ENCODE data around the gene SNRPF. TPM values are rescaled to one million over a fixed set of nuclear protein-coding genes. Genes with fewer than 3 reads are reported as not detected.
"Not testable (repeated sequence)": the region's sequence is repeated elsewhere in the genome, so short reads cannot be mapped to it uniquely, and the experiment has no call there.

The SNRPF gene
- polyA plus RNA-seq, 3 donors: 79.8 to 116 (median 106) TPM

- DNase-seq (ENCODE audit: extremely low read depth in 1 of 11, low read depth in 9 of 11, low spot score in 4 of 11): not testable (repeated sequence)
These were observed 16.3 kb upstream of the SNRPF start for GRCh38 chr12:95842426-95842825.

DNA sequence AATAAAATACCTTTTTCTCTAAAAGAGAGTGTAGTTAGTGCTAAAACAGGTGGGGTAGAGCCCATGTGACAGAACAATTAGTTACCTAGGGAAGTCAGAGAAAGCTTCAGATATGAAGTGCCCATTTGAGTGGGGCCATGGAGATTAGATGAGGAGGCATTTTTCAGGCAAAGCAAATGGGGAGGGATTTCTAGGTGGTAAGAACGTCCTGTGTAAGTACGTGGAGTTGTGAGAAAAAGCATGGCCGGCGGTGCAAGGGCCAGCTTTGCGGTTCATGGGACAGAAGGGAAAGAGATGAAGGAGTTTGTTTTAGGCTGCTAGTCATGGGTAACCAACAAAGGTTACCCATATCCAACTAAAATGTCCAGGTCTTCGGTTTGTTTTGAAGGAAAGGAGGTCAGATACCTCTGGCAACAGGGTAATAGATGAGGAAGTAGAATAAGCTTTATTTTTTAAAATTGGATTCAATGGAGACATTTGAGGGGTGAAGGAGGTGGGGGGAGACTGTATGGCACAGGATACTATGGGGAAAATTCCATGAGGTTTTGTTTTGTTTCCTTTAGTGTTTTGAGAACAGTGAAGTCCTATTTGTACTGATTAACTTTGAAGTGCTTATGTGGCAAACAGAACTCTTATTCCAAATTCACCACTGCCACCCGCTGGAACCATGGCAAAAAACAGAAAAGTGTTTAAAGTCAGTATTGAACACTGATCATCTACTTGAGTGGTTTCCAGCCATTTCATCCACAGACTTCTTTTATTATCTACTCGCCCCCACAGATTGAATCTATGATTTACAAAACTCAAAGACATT lies 10.0 kb upstream of the SNRPF start:
- peak in 4 of 11 donors; percentile 12 to 55 (median 24) for DNase-seq (ENCODE audit: extremely low read depth in 1 of 11, low read depth in 9 of 11, low spot score in 4 of 11)

GRCh38 chr12:95851606-95852005 lies 7.1 kb upstream of the SNRPF start:
- no peak for DNase-seq (ENCODE audit: extremely low read depth in 1 of 11, low read depth in 9 of 11, low spot score in 4 of 11)

DNA sequence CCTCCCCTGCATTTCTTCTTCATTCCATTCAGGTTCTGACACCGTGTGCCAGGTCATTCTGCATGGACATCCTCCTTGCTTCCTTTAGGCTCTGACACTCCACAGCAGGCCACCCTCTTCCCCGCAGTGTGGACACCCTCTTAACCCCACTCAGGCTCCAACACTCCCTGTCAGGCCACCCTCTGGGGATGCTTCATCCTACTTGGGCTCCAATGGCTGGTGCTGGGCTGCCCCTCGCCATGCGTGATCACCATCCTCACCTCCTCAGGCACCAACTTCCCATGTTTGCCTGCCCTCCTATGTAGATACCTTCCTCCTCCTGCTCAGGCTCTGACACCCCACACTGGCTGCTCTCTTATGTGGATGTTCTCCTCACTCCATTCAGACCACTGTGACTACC lies 6.6 kb upstream of the SNRPF start:
- DNase-seq (ENCODE audit: extremely low read depth in 1 of 11, low read depth in 9 of 11, low spot score in 4 of 11): no peak

GRCh38 chr12:95857156-95857555 lies 1.6 kb upstream of the SNRPF start:
- DNase-seq (ENCODE audit: extremely low read depth in 1 of 11, low read depth in 9 of 11, low spot score in 4 of 11): no peak

- no peak for DNase-seq (ENCODE audit: extremely low read depth in 1 of 11, low read depth in 9 of 11, low spot score in 4 of 11)
These were observed 953 bp upstream of the SNRPF start for GRCh38 chr12:95857799-95858198.

DNA sequence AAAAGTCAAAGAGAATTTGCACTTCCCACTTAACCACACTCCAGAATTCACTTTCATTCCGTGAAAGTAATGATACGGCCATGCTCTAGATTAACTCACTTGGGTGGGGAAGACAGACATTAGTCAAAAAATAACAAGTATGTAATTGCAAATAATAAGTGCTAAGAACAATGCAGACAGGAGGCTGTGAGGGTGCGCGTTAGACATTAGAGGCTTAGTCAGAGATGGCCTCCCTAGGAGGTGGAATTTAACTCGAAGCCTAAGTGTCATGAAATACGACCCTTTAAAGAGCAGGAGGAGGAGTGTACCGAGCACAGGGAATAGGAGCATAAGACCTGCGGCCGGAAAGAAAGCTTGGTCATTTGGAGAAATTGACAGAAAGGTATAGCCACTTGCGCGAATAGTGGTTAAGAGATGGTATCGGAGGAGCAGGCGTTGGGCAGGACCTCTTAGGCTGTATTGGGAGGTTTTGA lies 628 bp downstream of the SNRPF start:
- DNase-seq (ENCODE audit: extremely low read depth in 1 of 11, low read depth in 9 of 11, low spot score in 4 of 11): peak in 3 of 11 donors; percentile 24 to 39 (median 35)

DNA sequence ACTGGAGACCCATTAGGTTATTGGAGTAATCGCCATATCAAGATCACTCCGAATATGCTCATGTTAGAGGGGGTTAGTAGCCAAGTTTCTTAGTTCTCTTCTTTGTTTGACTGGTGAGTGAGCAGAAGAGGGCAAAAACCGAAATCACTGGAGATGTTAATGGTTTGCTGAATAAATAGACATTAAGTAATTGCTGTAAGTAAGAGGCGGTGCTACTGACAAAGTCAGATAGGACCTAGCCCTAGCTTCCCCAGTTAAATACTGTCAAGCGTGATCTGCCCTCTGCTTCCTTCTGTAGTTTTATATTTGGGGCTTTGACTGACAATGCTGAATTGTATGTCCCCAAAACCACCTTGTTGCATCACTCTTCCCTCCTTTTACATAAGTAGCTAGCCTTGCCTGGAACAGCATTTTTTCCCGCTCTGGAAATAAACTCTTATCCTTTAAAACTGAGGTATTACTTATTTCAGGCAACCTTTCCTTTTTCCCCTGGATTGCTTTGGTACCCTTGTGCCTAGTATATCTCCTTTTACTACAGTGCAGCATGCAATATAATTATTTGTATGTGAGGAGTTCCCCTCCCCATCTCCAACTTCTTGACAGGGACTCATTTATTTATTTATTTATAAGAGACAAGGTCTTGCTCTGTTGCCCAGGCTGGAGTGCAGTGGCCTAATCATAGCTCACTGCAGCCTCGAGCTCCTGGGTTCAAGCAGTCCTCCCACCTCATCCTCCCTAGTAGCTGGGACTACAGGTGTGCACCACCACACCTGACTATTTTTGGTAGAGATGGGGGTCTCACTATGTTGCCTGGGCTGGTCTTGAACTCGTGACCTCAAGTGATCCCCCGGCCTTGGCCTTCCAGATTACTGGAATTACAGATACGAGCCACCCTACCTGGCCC lies 1.4 kb downstream of the SNRPF start:
- no peak for DNase-seq (ENCODE audit: extremely low read depth in 1 of 11, low read depth in 9 of 11, low spot score in 4 of 11)

- no peak for DNase-seq (ENCODE audit: extremely low read depth in 1 of 11, low read depth in 9 of 11, low spot score in 4 of 11)
These were observed 3.3 kb downstream of the SNRPF start for GRCh38 chr12:95862038-95862437.

DNA sequence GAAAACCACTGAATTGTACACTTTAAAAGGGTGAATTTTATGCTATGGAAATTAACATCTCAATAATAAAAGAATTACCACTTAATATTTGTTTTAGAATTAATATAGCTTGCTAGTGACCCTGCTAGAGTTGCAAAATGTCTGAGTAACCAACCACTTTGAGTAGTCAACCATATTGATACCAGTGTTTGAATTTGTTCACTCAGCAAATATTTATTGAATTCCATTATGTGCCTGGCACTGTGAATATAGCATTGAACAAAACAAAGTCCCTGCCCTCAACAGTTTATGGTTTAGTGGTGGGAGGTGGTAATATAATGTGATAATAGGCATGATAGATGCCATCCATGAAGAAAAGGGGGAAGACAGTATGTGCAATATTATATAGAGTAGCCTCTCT lies 4.6 kb downstream of the SNRPF start:
- no peak for DNase-seq (ENCODE audit: extremely low read depth in 1 of 11, low read depth in 9 of 11, low spot score in 4 of 11)

GRCh38 chr12:95870897-95871296 lies 12.1 kb downstream of the SNRPF start:
- DNase-seq (ENCODE audit: extremely low read depth in 1 of 11, low read depth in 9 of 11, low spot score in 4 of 11): no peak

DNA sequence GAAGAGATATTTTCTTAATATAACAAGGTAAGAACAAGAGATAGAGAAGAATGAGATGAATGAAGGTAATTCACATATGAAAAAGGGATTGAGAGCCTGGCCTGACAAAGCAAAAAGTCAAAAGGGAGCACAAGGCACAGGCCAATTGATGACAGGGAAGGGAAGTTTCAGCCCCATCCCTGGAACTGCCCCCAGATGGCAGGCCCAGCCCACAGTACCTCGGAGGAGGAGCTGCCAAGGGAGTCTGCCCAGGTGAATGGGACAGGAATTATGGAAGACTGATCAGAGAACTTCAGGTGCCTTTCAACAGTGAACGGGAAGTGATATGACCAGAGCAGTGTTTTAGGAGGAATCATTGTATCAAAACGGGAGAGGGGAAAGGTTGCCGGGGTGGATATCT lies 15.7 kb downstream of the SNRPF start:
- DNase-seq (ENCODE audit: extremely low read depth in 1 of 11, low read depth in 9 of 11, low spot score in 4 of 11): no peak

DNA sequence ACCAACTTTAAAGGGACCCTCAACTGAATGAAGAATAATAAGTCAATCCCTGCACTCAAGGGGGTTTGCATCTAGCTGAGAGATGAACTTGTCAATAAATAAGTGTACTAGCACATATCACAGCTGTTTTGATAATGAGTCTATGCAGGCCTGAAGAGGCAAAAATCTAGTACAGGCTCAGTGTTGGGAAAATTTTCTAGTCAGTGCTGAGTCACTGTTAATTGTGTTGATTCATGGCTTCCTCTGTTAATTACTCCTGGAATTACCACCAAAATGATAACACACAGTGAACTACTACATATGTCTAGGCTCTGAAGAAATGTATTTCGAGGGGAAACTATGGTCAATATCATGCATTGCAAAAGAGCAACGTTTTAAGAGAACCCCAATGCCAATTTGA lies 18.9 kb downstream of the SNRPF start:
- no peak for DNase-seq (ENCODE audit: extremely low read depth in 1 of 11, low read depth in 9 of 11, low spot score in 4 of 11)

GRCh38 chr12:95880895-95881294 lies 22.1 kb downstream of the SNRPF start:
- no peak for DNase-seq (ENCODE audit: extremely low read depth in 1 of 11, low read depth in 9 of 11, low spot score in 4 of 11)

GRCh38 chr12:95881331-95881955 lies 22.7 kb downstream of the SNRPF start:
- no peak for DNase-seq (ENCODE audit: extremely low read depth in 1 of 11, low read depth in 9 of 11, low spot score in 4 of 11)

- no peak for DNase-seq (ENCODE audit: extremely low read depth in 1 of 11, low read depth in 9 of 11, low spot score in 4 of 11)
These were observed 23.3 kb downstream of the SNRPF start for GRCh38 chr12:95882080-95882479.

DNA sequence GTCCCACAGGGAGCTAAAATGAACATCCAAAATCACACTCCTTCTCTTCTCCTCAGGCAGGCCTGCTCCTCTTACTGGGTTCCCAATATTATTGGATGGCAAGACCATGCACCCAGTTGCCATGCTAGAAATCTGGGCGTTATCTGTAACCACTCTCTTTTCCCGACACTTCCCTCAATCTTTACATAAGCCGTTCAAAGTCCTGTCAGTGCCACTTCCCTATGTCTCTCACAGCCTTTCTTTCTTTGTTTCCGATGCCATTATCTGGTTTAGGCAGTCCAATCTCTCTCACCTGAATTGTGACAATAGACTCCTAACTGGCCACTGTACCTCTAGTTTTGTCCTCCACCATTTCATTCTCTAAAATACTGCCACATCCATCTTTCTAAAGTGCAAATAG lies 24.1 kb downstream of the SNRPF start:
- no peak for DNase-seq (ENCODE audit: extremely low read depth in 1 of 11, low read depth in 9 of 11, low spot score in 4 of 11)

DNA sequence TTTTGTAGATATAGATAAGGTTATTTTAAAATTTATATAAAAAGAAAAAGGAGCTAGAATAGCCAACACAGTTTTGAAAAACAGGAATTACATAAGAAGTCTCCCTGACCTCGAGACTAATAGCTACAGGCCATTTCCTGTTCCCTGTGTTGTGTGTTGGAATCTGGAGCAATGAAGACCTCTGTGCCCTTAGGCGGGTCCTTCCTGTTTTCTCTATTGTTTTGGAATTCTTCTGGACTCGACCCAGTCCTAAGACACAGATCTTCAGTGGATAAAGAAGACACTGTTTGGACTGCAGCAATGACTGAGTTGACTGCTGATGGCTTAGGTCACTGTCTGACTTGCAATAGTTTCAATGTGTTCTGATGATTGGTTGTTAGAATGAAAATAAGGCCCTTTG lies 26.2 kb downstream of the SNRPF start:
- peak in 1 of 11 donors; percentile 1 for DNase-seq (ENCODE audit: extremely low read depth in 1 of 11, low read depth in 9 of 11, low spot score in 4 of 11)

DNA sequence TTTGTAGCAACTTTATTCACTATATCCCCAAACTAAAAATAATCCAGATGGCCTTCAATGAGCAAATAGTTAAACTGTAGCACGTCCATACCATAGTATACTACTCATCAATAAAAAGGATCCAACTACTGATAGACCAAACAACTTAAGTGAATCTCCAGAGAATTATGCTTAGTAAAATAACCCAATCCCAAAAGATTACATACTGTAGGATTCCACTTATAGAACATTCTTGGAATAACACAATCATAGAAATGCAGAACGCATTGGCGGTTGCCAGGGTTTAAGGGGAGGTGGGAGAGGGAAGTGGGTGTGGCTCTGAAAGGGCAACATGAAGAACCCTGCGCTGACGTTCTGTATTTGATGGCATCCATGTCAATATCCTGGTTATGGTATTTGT lies 28.6 kb downstream of the SNRPF start:
- no peak for DNase-seq (ENCODE audit: extremely low read depth in 1 of 11, low read depth in 9 of 11, low spot score in 4 of 11)

DNA sequence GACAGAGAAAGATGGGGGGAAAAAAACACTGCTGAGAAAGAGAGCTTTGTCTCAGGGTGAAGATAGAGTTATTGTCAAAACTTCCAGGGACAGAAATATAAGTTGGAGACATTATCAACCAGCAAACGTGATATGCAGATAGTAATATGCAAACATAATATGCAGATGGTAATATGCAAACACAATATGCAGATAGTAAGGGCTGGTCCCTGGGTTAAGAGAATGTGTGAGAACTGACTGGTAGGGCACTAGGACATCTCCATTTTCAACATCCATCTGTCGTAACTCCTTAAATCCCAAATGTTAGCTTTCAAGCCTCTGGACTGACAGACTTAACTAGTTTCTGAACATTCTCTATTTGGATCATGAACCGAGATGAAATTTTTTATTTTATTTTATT lies 32.2 kb downstream of the SNRPF start:
- no peak for DNase-seq (ENCODE audit: extremely low read depth in 1 of 11, low read depth in 9 of 11, low spot score in 4 of 11)
